Body of pancreas (tissue), 4 donors: ENCODE data around the gene LATS2. TPM values are rescaled to one million over a fixed set of nuclear protein-coding genes. Genes with fewer than 3 reads are reported as not detected.

Experiments
- ATAC-seq: fragments of 150-250 bp; one replicate; pipeline ENCODE4 v1.9.1; 2016
- DNase-seq, 4 donors: peaks; one replicate each; pipeline ENCODE4 v3.0.0-alpha.2; 2019
- H3K27ac ChIP-seq, 4 donors: fragments of 200-600 bp; sonication (generic); 1 replicate in 3 of 4; 2 replicates in 1 of 4; pipeline versions ENCODE4 v1.5.1 to v1.6.1; 2016 to 2019; ENCODE audit warnings: mild to moderate bottlenecking in 1 of 4, mixed read lengths in 1 of 4, moderate library complexity in 1 of 4
- H3K27me3 ChIP-seq, 2 donors: fragments of 200-600 bp; sonication (generic); one replicate each; pipeline ENCODE4 v1.6.0; 2016; ENCODE audit warnings: mild to moderate bottlenecking in 1 of 2
- H3K36me3 ChIP-seq, 2 donors: fragments of 200-600 bp; sonication (generic); replicated peaks in 1 of 2; 2 replicates each; pipeline ENCODE4 v1.5.1; 2016; ENCODE audit warnings: low read depth in 2 of 2; ENCODE audit not compliant: insufficient read depth in 1 of 2
- H3K4me1 ChIP-seq: fragments of 200-600 bp; sonication (generic); one replicate; pipeline ENCODE4 v1.6.0; 2016
- H3K4me3 ChIP-seq, 2 donors: fragments of 200-600 bp; sonication (generic); 1 replicate in 1 of 2; 2 replicates in 1 of 2; pipeline ENCODE4 v1.5.1; 2016 to 2019
- H3K9me3 ChIP-seq, 3 donors: fragments of 200-600 bp; sonication (generic); 1 replicate in 2 of 3; 2 replicates in 1 of 3; pipeline ENCODE4 v1.5.1; 2016
- CTCF ChIP-seq, 7 experiments: fragments of 450-650 bp in 4 of 7; fragments of 200-600 bp in 3 of 7; sonication (generic) in 3 of 7; IDR thresholded peaks; one replicate each; pipeline ENCODE4 v1.5.1; 2016 to 2019; ENCODE audit warnings: antibody characterized with exemption in 7 of 7
- POLR2A ChIP-seq, 3 donors: fragments of 450-650 bp; IDR thresholded peaks; one replicate each; pipeline ENCODE4 v1.6.1; 2016; ENCODE audit warnings: antibody characterized with exemption in 3 of 3, mild to moderate bottlenecking in 2 of 3
- WGBS, 2 donors: methylation state at CpG; one replicate each; pipeline ENCODE4 v1.1.5; 2017; 5-methylcytosine and 5-hydroxymethylcytosine counted together
- intact Hi-C: fragments of 100-400 bp; cut with DNase I; formaldehyde crosslinking; loops from one replicate; pipeline ENCODE4 v1.15.1; 2023
- total RNA-seq, 2 donors: library from RNA; depleted of rRNA; stranded (reverse); fragments of >200 nt; gene quantifications; one replicate each; pipeline ENCODE4 v1.1.0, GENCODE V29; 2016

The LATS2 gene
- total RNA-seq, 2 donors from 2014 or later = 12.2 to 17.5 TPM

GRCh38 chr13:21046203-21046602 is 15.2 kb downstream of the LATS2 start:
- WGBS, 2 donors = 70 to 74% methylated on average over 7 of the region's 7 CpGs
- H3K4me1 ChIP-seq = peaks cover 9% of the 10 kb centered on the region
- intact Hi-C loops = no loop called here

GRCh38 chr13:21045100-21045499 is 16.3 kb downstream of the LATS2 start:
- ATAC-seq (no peak), DNase-seq (no peak)
- Histone ChIP-seq H3K27me3 (no peaks in the 10 kb centered on the region), H3K27ac (no peak overlapping the region), H3K4me1 (peaks cover 15% of the 10 kb centered on the region), H3K36me3 (no peaks in the 10 kb centered on the region), H3K4me3 (no peak overlapping the region), H3K9me3 (no peaks in the 10 kb centered on the region)
- intact Hi-C loops = no loop called here
- no peak for TF ChIP-seq POLR2A (IDR thresholded peaks at IDR 0.05)
- TF ChIP-seq CTCF (IDR thresholded peaks at IDR 0.05) = no peak
- 56 to 79% methylated on average over 5 of the region's 5 CpGs for WGBS, 2 donors

More at GRCh38 chr13:21046203-21046602, 15.2 kb downstream of the LATS2 start:
- Histone ChIP-seq H3K36me3 (no peaks in the 10 kb centered on the region), H3K4me3 (no peak overlapping the region), H3K27ac (no peak overlapping the region), H3K9me3 (no peaks in the 10 kb centered on the region), H3K27me3 (no peaks in the 10 kb centered on the region)
- TF ChIP-seq CTCF (IDR thresholded peaks at IDR 0.05) (no peak), POLR2A (IDR thresholded peaks at IDR 0.05) (no peak)
- DNase-seq = no peak
- no peak for ATAC-seq

DNA sequence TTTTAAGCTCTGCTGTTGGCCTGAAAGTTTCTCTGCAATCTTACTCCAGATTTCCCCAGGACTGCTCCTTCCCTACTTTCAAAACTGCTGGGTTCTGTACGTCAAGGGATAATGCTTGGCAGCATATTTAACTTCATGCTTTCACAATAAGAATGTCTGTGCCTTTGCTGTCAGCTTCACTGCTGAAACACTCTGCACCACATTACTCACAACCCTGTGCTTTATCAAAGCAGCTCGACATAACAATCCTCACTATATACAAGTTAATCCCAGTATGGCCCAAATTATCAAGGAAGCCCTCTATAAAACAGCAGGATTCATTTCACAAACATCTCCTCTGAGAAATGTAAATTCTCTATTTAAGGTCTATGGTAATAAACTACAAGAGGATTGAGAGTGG is 17.5 kb downstream of the LATS2 start:
- H3K27me3 ChIP-seq = no peaks in the 10 kb centered on the region
- no peaks in the 10 kb centered on the region for H3K36me3 ChIP-seq
- H3K4me3 ChIP-seq = no peak overlapping the region
- no peaks in the 10 kb centered on the region for H3K9me3 ChIP-seq
- WGBS, 2 donors = 43 to 62% methylated on average over 2 of the region's 2 CpGs
- TF ChIP-seq CTCF (IDR thresholded peaks at IDR 0.05) (no peak), POLR2A (IDR thresholded peaks at IDR 0.05) (no peak)
- ATAC-seq (peak; percentile 18), DNase-seq (no peak)
- peaks cover 23% of the 10 kb centered on the region for H3K4me1 ChIP-seq
- intact Hi-C loops = no loop called here
- H3K27ac ChIP-seq = no peak overlapping the region

DNA sequence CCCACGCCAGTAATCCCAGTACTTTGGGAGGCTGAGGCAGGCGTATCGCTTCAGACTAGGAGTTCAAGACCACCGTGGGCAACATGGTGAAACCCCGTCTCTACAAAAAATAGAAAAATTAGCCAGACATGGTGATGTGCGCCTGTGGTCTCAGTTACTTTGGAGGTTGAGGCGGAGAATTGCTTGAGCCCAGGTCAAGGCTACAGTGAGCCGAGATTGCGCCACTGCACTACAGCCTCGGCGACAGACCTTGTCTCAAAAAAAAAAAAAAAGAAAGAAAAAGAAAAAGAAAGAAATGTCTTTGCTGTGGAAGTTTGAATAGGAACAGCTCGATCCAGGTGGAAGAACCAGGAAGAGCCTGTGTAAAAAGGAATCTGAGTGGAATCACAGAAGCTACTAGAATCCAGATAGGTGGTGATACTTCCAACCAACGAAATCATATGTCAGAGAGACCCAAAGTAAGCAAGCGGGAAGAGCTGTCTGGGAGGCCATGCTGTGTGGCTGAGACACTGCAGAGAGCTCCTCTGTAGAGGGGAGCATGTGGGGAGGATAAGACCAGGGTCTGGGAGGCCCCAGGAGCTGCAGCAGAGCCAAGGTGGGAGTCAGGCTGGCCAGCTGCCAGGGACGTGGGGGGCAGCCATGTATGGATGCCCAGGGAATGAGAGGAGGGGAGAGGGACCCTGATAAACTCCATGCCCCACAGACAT is 21.1 kb downstream of the LATS2 start:
- intact Hi-C loops = no loop called here
- Histone ChIP-seq H3K4me1 (peaks cover 29% of the 10 kb centered on the region), H3K27me3 (no peaks in the 10 kb centered on the region), H3K9me3 (no peaks in the 10 kb centered on the region), H3K27ac (peak overlapping the region in 2 of 4 donors; percentile 22 to 68), H3K4me3 (no peak overlapping the region), H3K36me3 (no peaks in the 10 kb centered on the region)
- no peak for TF ChIP-seq CTCF (IDR thresholded peaks at IDR 0.05)
- TF ChIP-seq POLR2A (IDR thresholded peaks at IDR 0.05) = no peak
- ATAC-seq (no peak), DNase-seq (no peak)
- 82% methylated on average over 15 of the region's 15 CpGs for WGBS, 2 donors
